HepG2 (cell line): Measurements from ENCODE around the gene PRR11. TPM values are rescaled to one million over a fixed set of nuclear protein-coding genes. Genes with fewer than 3 reads are reported as not detected.

Experiments used
- BCL6 ChIP-seq: IDR thresholded peaks from 2 replicates; pipeline ENCODE4 v1.6.1; 2016; ENCODE audit warnings: missing genetic modification reagents, missing compliant biosample characterization
- CENPT ChIP-seq: sonication (generic); formaldehyde crosslinking; IDR thresholded peaks from 2 replicates; pipeline ENCODE4 v1.8.0; 2022; ENCODE audit warnings: low read depth, mild to moderate bottlenecking, moderate library complexity, missing genetic modification reagents
- CREBL2 ChIP-seq: sonication (generic); formaldehyde crosslinking; IDR thresholded peaks from 2 replicates; pipeline ENCODE4 v1.8.1; 2023; ENCODE audit warnings: missing genetic modification reagents, mild to moderate bottlenecking, borderline replicate concordance
- FOXP1 ChIP-seq, 2 experiments: fragments of 450-650 bp in 1 of 2; IDR thresholded peaks; 2 replicates each; pipeline ENCODE4 v1.6.1; 2017 to 2018; ENCODE audit warnings: antibody characterized with exemption in 1 of 2
- KDM5A ChIP-seq: fragments of 200-600 bp; sonication (generic); IDR thresholded peaks from 2 replicates; pipeline ENCODE4 v1.7.0; 2018; ENCODE audit warnings: antibody characterized with exemption, mild to moderate bottlenecking, low read length, borderline replicate concordance
- NBN ChIP-seq: fragments of 450-650 bp; conservative IDR thresholded peaks from 2 replicates; pipeline ENCODE4 v1.6.1; 2017
- NFATC3 ChIP-seq: sonication (generic); formaldehyde crosslinking; IDR thresholded peaks from 2 replicates; pipeline ENCODE4 v1.5.1; 2020; ENCODE audit warnings: mild to moderate bottlenecking, missing genetic modification reagents
- NFKBIZ ChIP-seq: IDR thresholded peaks from 2 replicates; pipeline ENCODE4 v1.6.1; 2018; ENCODE audit warnings: missing genetic modification reagents, missing compliant biosample characterization
- SALL2 ChIP-seq: sonication (generic); formaldehyde crosslinking; IDR thresholded peaks from 2 replicates; pipeline ENCODE4 v1.8.1; 2023; ENCODE audit warnings: mild to moderate bottlenecking, missing genetic modification reagents, inconsistent platforms
- SUZ12 ChIP-seq: fragments of 150-350 bp; IDR thresholded peaks from 2 replicates; pipeline ENCODE4 v1.6.1; 2014; ENCODE audit warnings: low read depth, low read length
- ZBED4 ChIP-seq: sonication (generic); formaldehyde crosslinking; IDR thresholded peaks from 2 replicates; pipeline ENCODE4 v1.4.0; 2020; ENCODE audit warnings: missing genetic modification reagents, borderline replicate concordance
- ZBTB14 ChIP-seq: sonication (generic); formaldehyde crosslinking; IDR thresholded peaks from 2 replicates; pipeline ENCODE4 v1.4.0; 2020; ENCODE audit warnings: missing genetic modification reagents
- ZBTB42 ChIP-seq: sonication (generic); formaldehyde crosslinking; IDR thresholded peaks from 2 replicates; pipeline ENCODE4 v1.5.0; 2020; ENCODE audit warnings: mild to moderate bottlenecking, missing genetic modification reagents
- ZNF282 ChIP-seq: fragments of 450-650 bp; IDR thresholded peaks from 2 replicates; pipeline ENCODE4 v1.6.1; 2018; ENCODE audit not compliant: partially characterized antibody
- ZNF501 ChIP-seq: sonication (generic); formaldehyde crosslinking; IDR thresholded peaks from 2 replicates; pipeline ENCODE4 v1.5.1; 2020; ENCODE audit warnings: mild to moderate bottlenecking, moderate library complexity, missing genetic modification reagents
- ZNF646 ChIP-seq: sonication (generic); formaldehyde crosslinking; IDR thresholded peaks from 2 replicates; pipeline ENCODE4 v1.9.0; 2021; ENCODE audit warnings: mild to moderate bottlenecking, missing genetic modification reagents
- ZNF772 ChIP-seq: sonication (generic); formaldehyde crosslinking; IDR thresholded peaks from 2 replicates; pipeline ENCODE4 v1.5.0; 2020; ENCODE audit warnings: mild to moderate bottlenecking, missing genetic modification reagents
- ZNF782 ChIP-seq: sonication (generic); formaldehyde crosslinking; IDR thresholded peaks from 2 replicates; pipeline ENCODE4 v1.4.0; 2020; ENCODE audit warnings: missing genetic modification reagents, mild to moderate bottlenecking, borderline replicate concordance
- ZNF879 ChIP-seq: sonication (generic); formaldehyde crosslinking; IDR thresholded peaks from 2 replicates; pipeline ENCODE4 v1.8.1; 2023; ENCODE audit warnings: missing genetic modification reagents
- polyA plus RNA-seq, 8 experiments: library from polyadenylated mRNA; depleted of rRNA in 3 of 8; stranded (reverse) in 7 of 8; unstranded in 1 of 8; fragments of >200 nt; fragmentation: Illumina TruSeq in 4 of 8; extraction: Trizol in 4 of 8; gene quantifications; 2 replicates each; pipeline versions ENCODE4 v1.2.1 to v1.2.3, GENCODE V29; 2011 to 2016; ENCODE audit warnings: low read depth in 4 of 8, missing spikeins in 1 of 8, mixed read lengths in 1 of 8; ENCODE audit not compliant: insufficient read depth in 1 of 8
- total RNA-seq, 5 experiments: library from RNA; depleted of rRNA; stranded (reverse); fragments of >200 nt; fragmentation: Illumina TruSeq; extraction: Trizol; gene quantifications; 2 replicates each; pipeline ENCODE4 v1.2.3, GENCODE V29; 2016; ENCODE audit warnings: low read depth in 1 of 5

Gene PRR11
- total and polyA plus RNA-seq, 2 of the 13 experiments (the other 11 are each of a cell fraction or from before 2014, with no cell fraction given), result 35.7 to 39.2 TPM

- TF ChIP-seq ZNF646, result no peak
- no peak for TF ChIP-seq ZNF782 (CRISPR knock-in tag)
- TF ChIP-seq SUZ12, result no peak
- TF ChIP-seq NFATC3 (CRISPR knock-in tag), result no peak
- TF ChIP-seq CREBL2, result no peak
- TF ChIP-seq ZBTB14, result no peak
- no peak for TF ChIP-seq ZNF772
- TF ChIP-seq SALL2, result no peak
- TF ChIP-seq NFKBIZ (CRISPR knock-in tag), result 0 out of 2 replicates have a peak, but pooled peaks have one; percentile 5
- TF ChIP-seq CENPT, result peak; percentile 75; the same call in 1 of the 2 replicates
- TF ChIP-seq KDM5A, result no peak; the same call in 1 of the 2 replicates
- no peak for TF ChIP-seq NBN
- TF ChIP-seq FOXP1 (IDR thresholded peaks at IDR 0.05), result no peak
- no peak for TF ChIP-seq FOXP1 (CRISPR knock-in tag; IDR thresholded peaks at IDR 0.05)
- TF ChIP-seq ZNF501, result no peak; the same call in 1 of the 2 replicates
- TF ChIP-seq BCL6 (CRISPR knock-in tag), result no peak
- no peak for TF ChIP-seq ZBTB42 (CRISPR knock-in tag)
- no peak for TF ChIP-seq ZNF282
- no peak for TF ChIP-seq ZNF879 (CRISPR knock-in tag)
- no peak for TF ChIP-seq ZBED4 (CRISPR knock-in tag)
Measured at GRCh38 chr17:59155439-59156177, at the start of gene PRR11 (continued).
